Ishikawa (cell line): ENCODE data around the gene PISD.

Experiments
- CEBPB ChIP-seq: IDR thresholded peaks from 2 replicates; pipeline ENCODE4 v1.6.1; 2012
- CREB1 ChIP-seq: IDR thresholded peaks from 2 replicates; pipeline ENCODE4 v1.6.1; 2012; ENCODE audit warnings: low read depth
- EGR1 ChIP-seq: IDR thresholded peaks from 2 replicates; pipeline ENCODE4 v1.6.1; 2012
- EP300 ChIP-seq: IDR thresholded peaks from 2 replicates; pipeline ENCODE4 v1.6.1; 2012; ENCODE audit warnings: borderline replicate concordance
- FOXM1 ChIP-seq: IDR thresholded peaks from 2 replicates; pipeline ENCODE4 v1.6.1; 2012; ENCODE audit warnings: low read depth, borderline replicate concordance
- NFIC ChIP-seq: IDR thresholded peaks from 2 replicates; pipeline ENCODE4 v1.6.1; 2012
- RAD21 ChIP-seq: IDR thresholded peaks from 2 replicates; pipeline ENCODE4 v1.6.1; 2012; ENCODE audit warnings: low read depth
- TAF1 ChIP-seq: IDR thresholded peaks from 2 replicates; pipeline ENCODE4 v1.6.1; 2012; ENCODE audit warnings: low read depth, mild to moderate bottlenecking
- TCF12 ChIP-seq: IDR thresholded peaks from 2 replicates; pipeline ENCODE4 v1.6.1; 2012; ENCODE audit warnings: low read depth
- TEAD4 ChIP-seq: IDR thresholded peaks from 2 replicates; pipeline ENCODE4 v1.6.1; 2012
- YY1 ChIP-seq: IDR thresholded peaks from 2 replicates; pipeline ENCODE4 v1.6.1; 2012; ENCODE audit warnings: low read depth
- ZBTB7A ChIP-seq: IDR thresholded peaks from 2 replicates; pipeline ENCODE4 v1.6.1; 2012; ENCODE audit warnings: low read depth
- TF ChIP-seq, protein P1 (sequence below): IDR thresholded peaks from 2 replicates; pipeline ENCODE4 v1.6.1; 2012
- TF ChIP-seq, protein P2 (sequence below): IDR thresholded peaks from 2 replicates; pipeline ENCODE4 v1.6.1; 2012; ENCODE audit warnings: low read depth, mild to moderate bottlenecking
- TF ChIP-seq, protein P3 (sequence below): IDR thresholded peaks from 2 replicates; pipeline ENCODE4 v1.6.1; 2012

Gene PISD

DNA sequence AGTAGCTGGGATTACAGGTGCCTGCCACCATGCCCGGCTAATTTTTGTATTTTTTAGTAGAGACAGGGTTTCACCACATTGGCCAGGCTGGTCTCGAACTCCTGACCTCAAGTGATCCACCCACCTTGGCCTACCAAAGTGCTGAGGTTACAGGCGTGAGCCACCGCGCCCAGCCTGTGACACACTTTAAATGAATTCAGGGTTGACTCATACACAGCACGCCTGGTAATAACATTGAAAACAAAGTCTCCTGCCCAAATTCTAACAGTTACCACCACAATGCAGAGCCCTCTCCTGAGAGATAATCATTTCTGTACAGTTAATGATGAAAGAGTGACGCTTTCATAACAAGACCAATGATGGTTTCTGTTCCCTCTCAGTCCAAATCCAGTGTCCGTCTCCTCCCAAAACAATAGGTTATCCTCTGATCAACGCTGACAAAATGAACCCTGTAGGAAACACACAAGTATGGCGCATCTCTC, 1.1 kb downstream of the PISD start:
- TF ChIP-seq, protein P1, sequence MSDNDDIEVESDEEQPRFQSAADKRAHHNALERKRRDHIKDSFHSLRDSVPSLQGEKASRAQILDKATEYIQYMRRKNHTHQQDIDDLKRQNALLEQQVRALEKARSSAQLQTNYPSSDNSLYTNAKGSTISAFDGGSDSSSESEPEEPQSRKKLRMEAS: peak; percentile 26; the same call in 1 of the 2 replicates
- TF ChIP-seq EP300: peak; percentile 2; the same call in 1 of the 2 replicates

DNA sequence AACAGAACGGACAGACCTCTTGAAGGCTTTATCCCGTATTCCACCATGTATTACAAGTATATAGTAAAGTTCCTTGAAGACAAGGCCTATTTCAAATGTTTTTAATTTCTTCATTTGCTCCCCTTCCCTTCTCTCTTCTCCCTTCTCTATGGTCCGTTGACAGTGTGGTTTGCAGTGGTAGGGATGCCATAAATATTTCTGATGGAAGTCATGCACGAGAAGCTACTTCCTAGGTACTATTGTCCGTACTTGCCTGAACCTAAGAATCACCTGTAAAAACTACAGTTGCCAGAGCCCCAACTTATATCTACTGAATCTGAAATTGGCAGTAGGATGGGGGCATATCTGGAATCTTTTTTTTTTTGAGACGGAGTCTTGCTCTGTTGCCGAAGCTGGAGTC, 2.8 kb downstream of the PISD start:
- TF ChIP-seq FOXM1: no peak
- no peak for TF ChIP-seq EGR1
- TF ChIP-seq TEAD4: no peak
- TF ChIP-seq CEBPB: no peak
- no peak for TF ChIP-seq ZBTB7A
- no peak for TF ChIP-seq NFIC
- no peak for TF ChIP-seq YY1
- TF ChIP-seq, protein P2, sequence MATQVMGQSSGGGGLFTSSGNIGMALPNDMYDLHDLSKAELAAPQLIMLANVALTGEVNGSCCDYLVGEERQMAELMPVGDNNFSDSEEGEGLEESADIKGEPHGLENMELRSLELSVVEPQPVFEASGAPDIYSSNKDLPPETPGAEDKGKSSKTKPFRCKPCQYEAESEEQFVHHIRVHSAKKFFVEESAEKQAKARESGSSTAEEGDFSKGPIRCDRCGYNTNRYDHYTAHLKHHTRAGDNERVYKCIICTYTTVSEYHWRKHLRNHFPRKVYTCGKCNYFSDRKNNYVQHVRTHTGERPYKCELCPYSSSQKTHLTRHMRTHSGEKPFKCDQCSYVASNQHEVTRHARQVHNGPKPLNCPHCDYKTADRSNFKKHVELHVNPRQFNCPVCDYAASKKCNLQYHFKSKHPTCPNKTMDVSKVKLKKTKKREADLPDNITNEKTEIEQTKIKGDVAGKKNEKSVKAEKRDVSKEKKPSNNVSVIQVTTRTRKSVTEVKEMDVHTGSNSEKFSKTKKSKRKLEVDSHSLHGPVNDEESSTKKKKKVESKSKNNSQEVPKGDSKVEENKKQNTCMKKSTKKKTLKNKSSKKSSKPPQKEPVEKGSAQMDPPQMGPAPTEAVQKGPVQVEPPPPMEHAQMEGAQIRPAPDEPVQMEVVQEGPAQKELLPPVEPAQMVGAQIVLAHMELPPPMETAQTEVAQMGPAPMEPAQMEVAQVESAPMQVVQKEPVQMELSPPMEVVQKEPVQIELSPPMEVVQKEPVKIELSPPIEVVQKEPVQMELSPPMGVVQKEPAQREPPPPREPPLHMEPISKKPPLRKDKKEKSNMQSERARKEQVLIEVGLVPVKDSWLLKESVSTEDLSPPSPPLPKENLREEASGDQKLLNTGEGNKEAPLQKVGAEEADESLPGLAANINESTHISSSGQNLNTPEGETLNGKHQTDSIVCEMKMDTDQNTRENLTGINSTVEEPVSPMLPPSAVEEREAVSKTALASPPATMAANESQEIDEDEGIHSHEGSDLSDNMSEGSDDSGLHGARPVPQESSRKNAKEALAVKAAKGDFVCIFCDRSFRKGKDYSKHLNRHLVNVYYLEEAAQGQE: no peak
- no peak for TF ChIP-seq CREB1
- TF ChIP-seq TAF1: no peak
- no peak for TF ChIP-seq RAD21

DNA sequence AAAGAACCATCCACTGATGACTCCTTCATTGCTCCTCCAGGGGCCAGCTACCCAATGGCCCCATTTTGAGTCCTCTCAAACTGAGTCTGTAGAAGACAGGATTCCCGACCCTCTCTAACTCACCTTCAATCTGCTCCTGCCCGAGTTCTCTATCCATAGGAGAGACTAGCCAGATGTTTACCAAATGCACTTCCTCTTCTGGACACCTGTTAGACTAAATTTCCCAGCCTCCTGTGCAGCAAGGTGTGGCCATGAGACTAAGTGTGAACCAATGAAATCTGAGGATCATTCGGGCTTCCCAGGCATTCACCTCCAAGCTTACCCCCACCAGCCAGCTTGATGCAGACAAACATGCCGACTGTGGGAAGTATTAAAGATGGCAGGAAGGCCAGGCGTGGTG, 7.6 kb downstream of the PISD start:
- TF ChIP-seq TEAD4 (no peak), FOXM1 (no peak), CREB1 (no peak), YY1 (no peak), TAF1 (no peak), TCF12 (no peak), NFIC (no peak), EP300 (no peak), RAD21 (no peak), EGR1 (no peak), ZBTB7A (no peak), CEBPB (no peak)
- TF ChIP-seq, protein P1: no peak
- TF ChIP-seq, protein P3, sequence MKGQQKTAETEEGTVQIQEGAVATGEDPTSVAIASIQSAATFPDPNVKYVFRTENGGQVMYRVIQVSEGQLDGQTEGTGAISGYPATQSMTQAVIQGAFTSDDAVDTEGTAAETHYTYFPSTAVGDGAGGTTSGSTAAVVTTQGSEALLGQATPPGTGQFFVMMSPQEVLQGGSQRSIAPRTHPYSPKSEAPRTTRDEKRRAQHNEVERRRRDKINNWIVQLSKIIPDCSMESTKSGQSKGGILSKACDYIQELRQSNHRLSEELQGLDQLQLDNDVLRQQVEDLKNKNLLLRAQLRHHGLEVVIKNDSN: no peak
- TF ChIP-seq, protein P2: no peak

DNA sequence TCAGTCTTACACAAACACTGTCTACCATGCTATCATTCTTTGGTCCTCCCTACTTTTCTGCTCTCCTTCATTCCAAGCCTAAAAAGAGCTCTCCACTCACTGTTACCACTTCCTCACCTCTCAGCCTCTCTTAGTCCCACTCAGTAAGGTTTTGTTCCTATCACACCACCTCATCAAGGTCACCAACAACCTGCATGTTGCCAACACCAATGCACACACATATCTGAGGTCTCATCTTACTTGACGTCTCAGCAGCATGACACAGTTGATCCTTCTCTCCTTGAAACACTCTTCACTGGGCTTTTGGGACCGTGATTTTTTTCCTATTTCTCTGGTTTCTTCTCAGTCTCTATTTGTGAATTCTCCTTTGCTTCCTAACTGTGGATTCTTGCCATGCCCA, 8.1 kb downstream of the PISD start:
- TF ChIP-seq RAD21 (no peak), TAF1 (no peak), TEAD4 (no peak), EGR1 (no peak), FOXM1 (no peak), CREB1 (no peak), TCF12 (no peak), NFIC (no peak), YY1 (no peak), CEBPB (no peak), ZBTB7A (no peak)
- TF ChIP-seq, protein P3: no peak
- TF ChIP-seq, protein P2: no peak
- TF ChIP-seq, protein P1: no peak
